ENCODE data around the gene CIB4. TPM values are rescaled to one million over a fixed set of nuclear protein-coding genes. Genes with fewer than 3 reads are reported as not detected.

The CIB4 gene
- total RNA-seq, 4 donors from 2014 or later: 1.1 TPM; not detected in 3

- no peak for TF ChIP-seq CTCF (IDR thresholded peaks at IDR 0.05; ENCODE audit: low read depth)
Measured at GRCh38 chr2:26599387-26599786, 41.8 kb downstream of the CIB4 start.

GRCh38 chr2:26598996-26599373, 42.2 kb downstream of the CIB4 start:
- TF ChIP-seq CTCF (IDR thresholded peaks at IDR 0.05; ENCODE audit: low read depth): no peak

GRCh38 chr2:26598336-26598995, 42.7 kb downstream of the CIB4 start:
- no peak for TF ChIP-seq CTCF (IDR thresholded peaks at IDR 0.05; ENCODE audit: low read depth)

- TF ChIP-seq CTCF (IDR thresholded peaks at IDR 0.05; ENCODE audit: low read depth): no peak
Measured at GRCh38 chr2:26597197-26597596, 44.0 kb downstream of the CIB4 start.

- no peak for TF ChIP-seq CTCF (IDR thresholded peaks at IDR 0.05; ENCODE audit: low read depth)
Measured at GRCh38 chr2:26595146-26595545, 46.0 kb downstream of the CIB4 start.

- TF ChIP-seq CTCF (IDR thresholded peaks at IDR 0.05; ENCODE audit: low read depth): no peak
Measured at GRCh38 chr2:26591619-26592505, 49.3 kb downstream of the CIB4 start.

- TF ChIP-seq CTCF (IDR thresholded peaks at IDR 0.05; ENCODE audit: low read depth): no peak
Measured at GRCh38 chr2:26590980-26591618, 50.1 kb downstream of the CIB4 start.
